ENCODE data around the gene GRM1. TPM values are rescaled to one million over a fixed set of nuclear protein-coding genes. Genes with fewer than 3 reads are reported as not detected.
A peak's percentile ranks its signal among the peaks of the same experiment; 100 is the strongest.

The GRM1 gene
- total and polyA plus RNA-seq, 2 donors (not counting 1 experiment from before 2014, with no cell fraction given) = 0.17 TPM; not detected in 1

DNA sequence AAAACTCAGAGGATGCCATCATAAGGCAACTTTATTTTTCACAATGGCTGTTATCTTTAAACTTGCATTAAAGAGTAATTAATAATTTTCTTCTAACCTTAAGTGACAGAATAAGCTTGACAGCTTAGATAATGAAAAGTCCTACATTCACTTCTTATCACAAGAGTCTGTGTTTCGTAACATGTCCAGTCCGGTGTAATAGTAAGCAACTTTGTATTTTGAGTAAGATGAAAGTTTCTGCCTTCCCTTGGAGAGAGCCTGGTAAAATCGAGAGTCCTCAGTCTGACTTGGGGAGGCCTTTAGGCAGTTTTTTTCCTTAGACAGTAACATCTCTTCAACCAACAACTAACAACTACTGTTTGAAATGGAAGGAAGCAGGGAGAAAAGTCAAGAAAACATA is 195.6 kb downstream of the GRM1 start:
- TF ChIP-seq, protein P1, sequence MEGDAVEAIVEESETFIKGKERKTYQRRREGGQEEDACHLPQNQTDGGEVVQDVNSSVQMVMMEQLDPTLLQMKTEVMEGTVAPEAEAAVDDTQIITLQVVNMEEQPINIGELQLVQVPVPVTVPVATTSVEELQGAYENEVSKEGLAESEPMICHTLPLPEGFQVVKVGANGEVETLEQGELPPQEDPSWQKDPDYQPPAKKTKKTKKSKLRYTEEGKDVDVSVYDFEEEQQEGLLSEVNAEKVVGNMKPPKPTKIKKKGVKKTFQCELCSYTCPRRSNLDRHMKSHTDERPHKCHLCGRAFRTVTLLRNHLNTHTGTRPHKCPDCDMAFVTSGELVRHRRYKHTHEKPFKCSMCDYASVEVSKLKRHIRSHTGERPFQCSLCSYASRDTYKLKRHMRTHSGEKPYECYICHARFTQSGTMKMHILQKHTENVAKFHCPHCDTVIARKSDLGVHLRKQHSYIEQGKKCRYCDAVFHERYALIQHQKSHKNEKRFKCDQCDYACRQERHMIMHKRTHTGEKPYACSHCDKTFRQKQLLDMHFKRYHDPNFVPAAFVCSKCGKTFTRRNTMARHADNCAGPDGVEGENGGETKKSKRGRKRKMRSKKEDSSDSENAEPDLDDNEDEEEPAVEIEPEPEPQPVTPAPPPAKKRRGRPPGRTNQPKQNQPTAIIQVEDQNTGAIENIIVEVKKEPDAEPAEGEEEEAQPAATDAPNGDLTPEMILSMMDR (conservative IDR thresholded peaks at IDR 0.05 in 1 of 2, IDR thresholded peaks at IDR 0.05 in 1 of 2; ENCODE audit: low read depth in 1 of 2, low read length in 2 of 2) = no peak
- TF ChIP-seq EZH2 (IDR thresholded peaks at IDR 0.05; ENCODE audit: low read length, missing control alignments) = no peak
- Histone ChIP-seq H4K20me1 (ENCODE audit: control insufficient read depth, extremely low read depth, insufficient read depth, low read length) (no peaks in the 10 kb centered on the region), H3K27me3 (ENCODE audit: control insufficient read depth, insufficient read depth, low read length) (no peaks in the 10 kb centered on the region), H3K9me3 (ENCODE audit: control insufficient read depth, insufficient read depth, low read depth, low read length) (no peaks in the 10 kb centered on the region), H3K4me2 (ENCODE audit: extremely low read depth, insufficient read depth, low read length) (no peak overlapping the region), H3K27ac (ENCODE audit: insufficient read depth, low read length) (no peak overlapping the region), H3K9ac (ENCODE audit: insufficient read depth, low read length) (no peak overlapping the region), H3K4me1 (ENCODE audit: control insufficient read depth, extremely low read depth, insufficient read depth, low read length) (no peaks in the 10 kb centered on the region), H2AFZ (ENCODE audit: low read length) (no peak overlapping the region), H3K36me3 (ENCODE audit: control insufficient read depth, insufficient read depth, low read length) (no peaks in the 10 kb centered on the region), H3K79me2 (ENCODE audit: control insufficient read depth, insufficient read depth, low read length) (no peaks in the 10 kb centered on the region), H3K4me3 (replicated peaks in 1 of 4; ENCODE audit: control extremely low read depth in 1 of 4, insufficient read depth in 1 of 4, low read depth in 3 of 4, low read length in 4 of 4) (no peak overlapping the region)
- peak in 1 of 2 donors; percentile 6 for DNase-seq (ENCODE audit: low read depth in 2 of 2)

DNA sequence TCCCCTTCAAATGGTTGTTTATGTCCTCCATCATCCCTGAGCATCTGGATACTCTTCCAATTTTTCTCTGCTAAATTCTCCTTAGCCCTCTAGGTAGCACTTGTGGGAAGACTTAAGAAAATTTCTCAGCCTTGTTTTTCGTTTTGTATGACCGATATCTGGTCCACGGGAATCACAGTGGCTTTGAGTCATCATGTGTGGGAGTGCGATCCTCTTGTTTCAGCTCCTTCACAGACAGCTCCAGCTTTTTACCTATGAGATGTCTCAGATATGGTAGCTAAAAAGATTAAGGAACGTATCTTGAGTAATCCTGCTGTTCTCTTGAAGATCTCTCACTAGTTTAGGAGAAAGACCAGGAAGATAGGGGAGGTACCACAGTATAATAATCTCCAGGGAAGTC is 196.1 kb downstream of the GRM1 start:
- Histone ChIP-seq H3K4me1 (ENCODE audit: control insufficient read depth, extremely low read depth, insufficient read depth, low read length) (no peaks in the 10 kb centered on the region), H2AFZ (ENCODE audit: low read length) (no peak overlapping the region), H4K20me1 (ENCODE audit: control insufficient read depth, extremely low read depth, insufficient read depth, low read length) (no peaks in the 10 kb centered on the region), H3K4me2 (ENCODE audit: extremely low read depth, insufficient read depth, low read length) (no peak overlapping the region), H3K9ac (ENCODE audit: insufficient read depth, low read length) (no peak overlapping the region), H3K27me3 (ENCODE audit: control insufficient read depth, insufficient read depth, low read length) (no peaks in the 10 kb centered on the region), H3K27ac (ENCODE audit: insufficient read depth, low read length) (no peak overlapping the region), H3K36me3 (ENCODE audit: control insufficient read depth, insufficient read depth, low read length) (no peaks in the 10 kb centered on the region), H3K9me3 (ENCODE audit: control insufficient read depth, insufficient read depth, low read depth, low read length) (no peaks in the 10 kb centered on the region), H3K79me2 (ENCODE audit: control insufficient read depth, insufficient read depth, low read length) (no peaks in the 10 kb centered on the region), H3K4me3 (replicated peaks in 1 of 4; ENCODE audit: control extremely low read depth in 1 of 4, insufficient read depth in 1 of 4, low read depth in 3 of 4, low read length in 4 of 4) (no peak overlapping the region)
- no peak for DNase-seq (ENCODE audit: low read depth in 2 of 2)
- TF ChIP-seq EZH2 (IDR thresholded peaks at IDR 0.05; ENCODE audit: low read length, missing control alignments) = no peak
- TF ChIP-seq, protein P1 (conservative IDR thresholded peaks at IDR 0.05 in 1 of 2, IDR thresholded peaks at IDR 0.05 in 1 of 2; ENCODE audit: low read depth in 1 of 2, low read length in 2 of 2) = no peak

DNA sequence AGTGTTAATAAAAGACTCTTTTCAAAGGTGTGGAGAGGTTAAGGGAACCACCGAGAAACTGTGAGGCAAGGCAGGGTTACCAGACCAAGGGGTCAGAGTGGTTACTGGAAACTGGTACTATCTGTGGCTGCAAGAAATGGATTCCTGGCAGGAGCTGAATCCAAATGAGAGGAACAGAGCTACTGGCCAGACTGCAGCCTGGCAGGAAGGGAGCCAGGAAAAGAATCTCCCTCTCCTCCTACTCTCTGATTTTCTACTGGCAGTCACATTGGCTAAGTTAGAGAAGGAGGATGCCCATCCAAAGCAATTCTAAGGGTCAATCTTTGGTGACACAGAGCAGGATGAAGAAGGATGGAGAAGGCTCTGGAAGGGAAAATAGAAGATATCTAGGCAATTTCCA is 211.5 kb downstream of the GRM1 start:
- Histone ChIP-seq H2AFZ (ENCODE audit: low read length) (no peak overlapping the region), H3K9ac (ENCODE audit: insufficient read depth, low read length) (no peak overlapping the region), H3K4me3 (replicated peaks in 1 of 4; ENCODE audit: control extremely low read depth in 1 of 4, insufficient read depth in 1 of 4, low read depth in 3 of 4, low read length in 4 of 4) (no peak overlapping the region), H3K4me1 (ENCODE audit: control insufficient read depth, extremely low read depth, insufficient read depth, low read length) (no peaks in the 10 kb centered on the region), H3K27me3 (ENCODE audit: control insufficient read depth, insufficient read depth, low read length) (no peaks in the 10 kb centered on the region), H3K27ac (ENCODE audit: insufficient read depth, low read length) (no peak overlapping the region), H3K79me2 (ENCODE audit: control insufficient read depth, insufficient read depth, low read length) (no peaks in the 10 kb centered on the region), H3K4me2 (ENCODE audit: extremely low read depth, insufficient read depth, low read length) (no peak overlapping the region), H3K9me3 (ENCODE audit: control insufficient read depth, insufficient read depth, low read depth, low read length) (no peaks in the 10 kb centered on the region), H3K36me3 (ENCODE audit: control insufficient read depth, insufficient read depth, low read length) (no peaks in the 10 kb centered on the region), H4K20me1 (ENCODE audit: control insufficient read depth, extremely low read depth, insufficient read depth, low read length) (no peaks in the 10 kb centered on the region)
- DNase-seq (ENCODE audit: low read depth in 2 of 2) = no peak
- no peak for TF ChIP-seq EZH2 (IDR thresholded peaks at IDR 0.05; ENCODE audit: low read length, missing control alignments)
- TF ChIP-seq, protein P1 (conservative IDR thresholded peaks at IDR 0.05 in 1 of 2, IDR thresholded peaks at IDR 0.05 in 1 of 2; ENCODE audit: low read depth in 1 of 2, low read length in 2 of 2) = no peak
